HG03039 (cell line): Measurements from ENCODE around the gene CHCHD1.
"Not testable (repeated sequence)": the region's sequence is repeated elsewhere in the genome, so short reads cannot be mapped to it uniquely, and the experiment has no call there.

Experiments
- ATAC-seq: cut with Tn5 transposase; IDR thresholded peaks from one replicate; pipeline ENCODE4 v1.9.1; 2021; ENCODE audit warnings: mild to moderate bottlenecking, moderate library complexity; ENCODE audit not compliant: unreplicated experiment

CHCHD1 gene

DNA sequence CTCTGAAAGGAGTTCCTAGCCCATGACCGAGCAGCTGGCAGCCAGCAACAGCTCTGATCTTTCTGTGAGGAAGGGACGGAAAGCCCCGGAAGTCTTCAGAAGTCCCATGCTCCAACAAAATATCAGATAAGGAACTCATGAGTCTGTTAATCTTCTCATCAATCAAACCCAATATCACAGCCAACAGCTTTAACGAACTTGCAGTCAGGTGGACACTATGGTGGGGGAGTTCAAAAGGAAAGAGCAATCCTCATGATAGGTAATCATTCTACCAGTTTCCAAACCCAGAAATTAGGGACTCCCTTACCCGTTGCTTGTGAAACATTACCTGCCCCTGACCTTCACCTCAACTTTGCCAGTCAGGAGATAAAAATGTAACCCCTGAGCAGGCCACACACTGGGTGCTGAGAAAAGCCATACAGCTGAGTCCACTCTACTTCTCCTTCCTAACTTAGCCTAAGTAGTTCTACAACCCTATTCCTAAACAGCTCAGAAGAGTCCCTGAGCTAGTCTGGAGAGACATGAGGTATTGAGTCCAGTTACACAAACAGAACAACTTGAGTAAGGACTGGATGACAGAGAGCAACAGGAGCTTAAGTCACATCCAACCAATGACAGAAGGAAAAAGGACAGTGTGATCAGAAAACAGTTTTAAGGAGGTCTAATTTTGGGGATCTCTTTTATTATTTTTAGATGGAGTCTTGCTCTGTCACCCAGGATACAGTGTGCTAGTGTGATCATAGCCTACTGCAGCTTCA is 27.4 kb downstream of the CHCHD1 start:
- ATAC-seq = no peak

- ATAC-seq = no peak
Observed at GRCh38 chr10:73810358-73810734, 28.5 kb downstream of the CHCHD1 start.

GRCh38 chr10:73810735-73811465 is 29.1 kb downstream of the CHCHD1 start:
- peak; percentile 20 for ATAC-seq

DNA sequence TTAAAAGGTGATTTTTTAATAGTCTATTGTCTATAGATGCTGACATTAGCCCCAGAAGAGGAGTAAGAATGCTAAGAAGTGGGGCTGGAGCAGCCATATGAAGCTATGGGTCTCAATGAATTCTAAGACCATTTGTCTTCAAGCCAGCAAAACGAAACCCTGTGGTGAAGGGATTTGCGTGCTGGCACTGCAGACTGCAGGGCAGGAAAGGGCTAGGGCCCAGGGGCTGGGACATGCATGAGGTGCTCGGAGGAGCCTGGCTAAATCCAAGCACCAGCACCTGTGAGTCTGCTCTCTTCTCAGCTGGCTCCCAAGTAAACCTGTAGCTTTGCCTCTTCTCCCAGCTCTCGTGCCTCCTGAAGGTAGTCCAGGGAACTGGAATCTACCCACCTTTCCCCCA is 30.8 kb downstream of the CHCHD1 start:
- no peak for ATAC-seq

DNA sequence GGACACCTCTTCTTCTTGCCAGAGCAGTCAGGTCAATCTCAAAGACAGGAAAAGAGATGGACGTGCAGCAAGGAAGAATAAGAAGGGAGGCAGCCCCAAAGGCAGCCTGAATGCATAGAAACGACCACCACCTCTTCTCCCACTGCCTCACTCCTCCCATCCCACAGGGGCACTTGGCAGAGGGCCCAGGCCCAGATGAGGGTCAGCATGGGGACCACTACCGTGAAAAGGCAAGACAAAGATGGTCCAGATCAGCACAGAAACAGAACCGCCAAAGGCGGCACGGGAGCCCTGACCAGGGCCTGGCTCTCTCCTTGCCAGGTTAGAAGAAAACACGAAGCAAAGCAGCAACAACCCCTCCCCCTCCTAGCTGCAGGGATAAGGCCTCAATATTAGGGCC is 31.5 kb downstream of the CHCHD1 start:
- no peak for ATAC-seq

DNA sequence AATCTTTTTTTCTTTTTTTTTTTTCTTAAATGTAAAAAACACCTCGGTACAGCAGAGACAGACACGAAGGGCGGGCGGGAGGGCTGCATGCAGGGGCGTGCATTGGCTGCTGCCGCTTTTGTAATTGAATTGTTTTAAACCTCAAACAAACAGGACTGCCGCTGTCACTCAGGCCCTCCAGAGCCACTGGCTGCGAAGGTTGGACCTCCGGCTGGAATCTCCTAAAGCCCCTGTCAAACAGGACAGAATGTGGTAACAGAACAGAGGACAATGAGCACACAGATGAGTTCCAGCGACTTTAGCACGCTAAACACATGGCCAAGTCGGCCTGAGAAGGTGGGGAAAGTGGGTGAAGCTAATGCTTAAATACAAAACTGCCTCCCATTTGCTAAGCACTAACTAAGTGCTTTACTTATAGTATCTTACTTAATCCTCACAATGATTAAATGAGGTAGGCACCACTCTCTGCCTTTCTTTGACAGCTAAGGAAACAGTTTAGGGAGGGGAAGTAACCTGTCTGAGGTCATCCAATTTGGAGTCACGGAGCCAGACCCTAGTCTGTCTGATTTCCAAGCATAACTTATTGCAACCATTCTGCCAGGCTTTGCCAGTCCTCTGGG is 32.5 kb downstream of the CHCHD1 start:
- ATAC-seq = no peak

DNA sequence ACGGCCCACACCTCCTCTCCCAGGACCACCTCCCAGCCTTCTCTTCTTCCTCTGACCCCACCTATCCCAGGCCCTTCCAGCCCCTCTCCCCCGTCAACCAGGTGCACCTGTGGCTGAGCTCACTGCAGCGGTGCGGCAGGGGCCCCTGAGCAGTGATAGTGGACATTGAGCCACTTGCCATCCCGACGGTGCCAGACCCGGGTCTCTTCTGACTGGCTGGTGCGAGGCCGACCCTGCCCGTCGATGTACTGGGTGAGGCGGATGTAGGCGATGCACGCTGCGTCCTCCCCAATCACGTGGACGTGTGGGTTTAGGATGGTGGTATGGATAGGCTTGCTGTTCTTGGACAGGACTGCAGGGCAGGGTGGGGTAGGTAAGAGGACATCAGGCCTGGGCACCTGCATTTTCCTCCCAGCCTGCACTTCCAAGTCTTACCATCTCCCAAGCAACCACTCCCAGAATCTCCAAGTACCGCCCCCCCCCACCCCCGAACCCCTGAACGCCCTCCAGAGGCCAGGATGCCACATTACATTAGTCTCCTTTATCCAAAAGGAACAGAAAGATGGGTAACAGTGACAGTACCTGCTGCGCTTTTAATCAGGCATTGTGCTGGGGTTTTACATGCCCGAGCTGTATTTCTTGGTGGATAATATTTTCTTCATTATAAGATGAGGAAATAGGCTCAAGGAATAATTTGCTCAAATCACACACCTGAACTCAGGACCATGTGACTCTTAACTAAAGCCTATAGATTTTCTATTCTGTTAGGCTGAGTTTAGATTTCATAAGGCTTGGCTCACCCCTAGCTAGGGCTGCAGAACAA is 33.3 kb downstream of the CHCHD1 start:
- no peak for ATAC-seq

DNA sequence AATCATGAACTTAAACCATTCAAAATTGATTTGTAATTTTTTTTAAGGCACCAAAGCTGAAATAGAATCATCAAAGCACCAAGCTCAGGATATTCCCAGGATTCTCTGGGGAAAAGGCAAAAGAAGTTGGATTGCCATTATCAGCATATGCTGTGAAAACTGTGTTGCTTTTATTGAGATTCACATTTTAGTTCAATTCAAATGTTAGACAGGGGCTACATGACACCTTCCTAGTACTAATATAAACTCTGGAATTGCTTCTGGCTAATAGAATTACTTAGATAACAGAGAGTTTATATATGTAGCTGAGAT is 33.8 kb downstream of the CHCHD1 start:
- no peak for ATAC-seq

- ATAC-seq = no peak
Observed at GRCh38 chr10:73816917-73817729, 35.3 kb downstream of the CHCHD1 start.

DNA sequence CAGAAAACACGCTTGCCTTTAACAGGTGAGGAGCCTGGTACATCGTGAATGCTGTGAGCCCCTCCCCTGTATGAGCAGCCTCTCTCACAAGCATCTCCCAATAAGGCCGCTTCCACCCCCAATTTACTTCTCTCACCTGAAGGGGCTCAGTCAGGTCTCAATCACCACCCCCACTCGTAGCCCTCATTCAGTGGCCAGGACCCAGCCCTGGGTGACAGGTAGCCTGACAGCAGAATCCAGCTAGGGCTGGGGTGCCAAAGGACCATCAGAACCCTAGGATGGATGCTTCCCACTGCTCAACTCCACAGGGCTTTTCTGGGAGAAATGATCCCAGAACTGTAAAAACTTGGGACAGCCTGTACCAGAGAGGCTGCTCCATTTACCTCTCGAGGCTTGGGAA is 36.0 kb downstream of the CHCHD1 start:
- no peak for ATAC-seq

GRCh38 chr10:73818402-73818801 is 36.6 kb downstream of the CHCHD1 start:
- ATAC-seq = no peak

DNA sequence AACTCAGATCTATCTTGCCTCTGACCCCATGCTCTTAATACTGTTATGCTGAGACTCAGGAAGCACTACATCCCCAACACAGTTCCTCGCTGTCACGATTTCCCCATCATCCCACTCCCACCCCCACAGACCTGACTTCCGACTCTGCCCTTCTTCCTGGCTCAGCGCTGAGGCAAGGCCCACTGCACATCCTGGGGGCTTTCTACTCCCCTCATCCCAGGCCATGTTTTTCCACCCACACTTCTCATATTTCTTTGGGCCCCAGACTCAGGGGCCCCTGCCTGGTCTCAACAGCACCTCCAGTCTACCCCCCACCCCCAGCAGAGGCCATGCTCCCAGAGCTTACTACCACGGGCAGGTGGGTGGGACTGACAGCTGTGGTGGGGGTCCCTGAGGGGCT is 37.2 kb downstream of the CHCHD1 start:
- no peak for ATAC-seq

DNA sequence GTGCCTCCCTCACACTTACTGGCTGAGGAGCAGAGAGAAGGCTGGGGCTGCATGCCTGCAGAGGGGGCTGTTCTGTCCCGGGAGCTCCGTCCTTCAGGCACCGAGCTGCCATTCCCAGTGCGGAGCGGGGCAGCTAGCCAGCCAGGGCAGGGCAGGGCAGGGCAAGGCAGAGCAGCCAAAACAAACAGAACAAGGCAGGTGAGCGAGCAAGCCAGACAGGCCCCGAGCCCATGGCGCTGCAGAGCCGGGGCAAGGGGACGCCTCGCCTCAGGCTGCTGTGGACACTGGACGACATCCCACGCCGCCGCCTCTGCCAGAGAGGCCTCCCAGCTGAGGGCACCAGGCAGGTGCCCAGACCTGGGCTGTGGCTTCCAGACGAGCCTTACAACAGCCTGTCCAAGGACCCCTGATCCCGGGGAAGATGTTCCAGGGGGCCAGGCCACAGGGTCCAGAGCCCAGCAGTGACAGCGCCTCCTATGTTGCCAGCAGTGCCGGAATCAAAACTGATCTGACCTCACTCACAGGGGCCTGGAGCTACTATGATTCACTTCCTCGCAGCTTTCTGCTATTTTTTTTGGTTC is 37.8 kb downstream of the CHCHD1 start:
- no peak for ATAC-seq

GRCh38 chr10:73823391-73823790 is 41.5 kb downstream of the CHCHD1 start:
- no peak for ATAC-seq

DNA sequence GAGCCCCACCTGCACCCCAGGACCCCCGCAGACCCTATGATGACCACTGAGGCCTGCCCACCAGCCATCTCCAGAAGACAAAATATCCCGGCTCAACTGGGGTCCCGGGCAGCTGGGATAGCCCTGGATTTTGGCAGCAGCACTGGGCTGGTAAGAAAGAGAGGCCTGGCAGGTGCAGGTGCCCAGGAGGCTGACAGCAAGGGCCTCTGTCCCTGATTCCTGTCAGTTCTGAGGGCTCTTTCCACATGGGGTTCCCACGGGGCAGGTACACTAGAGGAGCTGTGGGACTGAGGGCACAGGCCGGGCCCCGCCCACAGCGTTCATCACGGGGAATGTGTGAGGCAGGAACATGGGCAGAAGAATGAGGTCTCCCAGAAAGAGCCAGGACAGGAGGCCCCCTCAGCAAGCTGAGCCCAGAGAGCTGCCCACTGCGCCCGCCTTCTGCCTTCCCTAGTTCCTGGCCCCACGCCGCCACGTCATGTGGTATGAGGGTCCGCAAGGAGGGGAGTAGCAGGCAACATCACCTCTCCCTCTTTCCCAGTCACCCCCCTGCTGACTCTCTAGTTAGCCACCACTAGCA is 42.4 kb downstream of the CHCHD1 start:
- ATAC-seq = no peak

GRCh38 chr10:73827346-73828089 is 45.7 kb downstream of the CHCHD1 start:
- no peak for ATAC-seq

DNA sequence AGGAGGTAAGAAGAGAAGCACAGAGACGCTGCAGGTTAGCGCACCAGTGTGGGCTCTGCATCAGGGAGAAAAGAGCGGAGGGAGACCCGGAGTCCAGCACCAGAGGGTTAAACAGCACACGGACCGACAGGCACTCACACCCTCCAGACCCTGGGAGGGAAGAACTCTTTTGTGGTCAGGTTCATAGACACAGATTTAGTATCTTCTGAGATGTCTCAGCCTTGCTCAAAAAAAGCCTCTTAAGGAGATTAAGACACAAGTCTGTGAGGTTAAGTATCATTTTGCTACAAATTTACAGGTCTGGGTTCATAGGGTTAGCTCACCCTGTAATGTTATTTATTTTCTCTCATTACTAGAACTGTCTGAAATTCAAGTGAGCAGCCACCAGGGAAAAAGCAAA is 46.3 kb downstream of the CHCHD1 start:
- no peak for ATAC-seq

- ATAC-seq = not testable (repeated sequence)
Observed at GRCh38 chr10:73829090-73829489, 47.2 kb downstream of the CHCHD1 start.
